ENCODE results near the gene MAX. TPM values are rescaled to one million over a fixed set of nuclear protein-coding genes. Genes with fewer than 3 reads are reported as not detected.

MAX gene
- total RNA-seq, 4 donors from 2014 or later, result 38.6 to 69.8 (median 55.3) TPM

DNA sequence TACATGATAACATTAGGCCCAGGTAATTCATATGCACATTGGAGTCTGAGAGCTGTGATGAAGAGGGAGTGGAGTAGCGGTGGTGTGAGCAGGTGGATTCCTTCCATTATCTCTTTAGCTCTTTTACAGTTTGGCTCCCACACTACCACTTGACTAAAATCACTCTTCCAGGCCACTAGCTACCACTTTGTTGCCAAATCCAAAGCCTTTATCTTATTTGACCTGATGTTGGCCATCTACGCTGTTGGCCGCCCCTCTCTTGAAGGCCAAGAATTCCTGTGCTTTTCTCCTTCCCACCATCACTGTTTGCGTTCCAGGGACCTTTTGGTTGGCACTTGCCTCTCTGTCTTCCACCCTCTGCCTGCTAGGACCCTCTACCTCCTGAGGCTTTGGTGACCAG is 4.0 kb upstream of the MAX start:
- DNase-seq (ENCODE audit: low spot score) (no peak), ATAC-seq (ENCODE audit: low FRiP score) (no peak)
- TF ChIP-seq CTCF (IDR thresholded peaks at IDR 0.05), result no peak

DNA sequence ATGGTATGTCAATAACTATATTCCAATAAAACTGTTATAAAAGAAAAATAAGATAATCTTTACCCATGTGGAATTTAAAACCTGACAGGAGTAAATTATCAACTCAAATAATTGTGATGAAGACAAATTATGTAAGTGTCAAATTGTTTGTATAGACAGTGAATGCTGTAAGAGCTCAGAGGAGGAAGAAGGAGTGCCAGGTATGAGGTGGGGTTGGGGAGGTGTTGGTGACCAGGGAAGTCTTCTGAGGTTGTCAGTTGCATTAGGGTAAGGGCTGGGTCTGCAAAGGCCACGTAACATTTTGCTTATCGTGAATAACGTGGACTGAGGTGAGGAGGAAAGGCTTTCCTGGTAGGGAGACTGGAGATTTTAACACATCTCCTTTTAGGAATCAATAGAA is 2.5 kb upstream of the MAX start:
- DNase-seq (ENCODE audit: low spot score), result no peak

DNA sequence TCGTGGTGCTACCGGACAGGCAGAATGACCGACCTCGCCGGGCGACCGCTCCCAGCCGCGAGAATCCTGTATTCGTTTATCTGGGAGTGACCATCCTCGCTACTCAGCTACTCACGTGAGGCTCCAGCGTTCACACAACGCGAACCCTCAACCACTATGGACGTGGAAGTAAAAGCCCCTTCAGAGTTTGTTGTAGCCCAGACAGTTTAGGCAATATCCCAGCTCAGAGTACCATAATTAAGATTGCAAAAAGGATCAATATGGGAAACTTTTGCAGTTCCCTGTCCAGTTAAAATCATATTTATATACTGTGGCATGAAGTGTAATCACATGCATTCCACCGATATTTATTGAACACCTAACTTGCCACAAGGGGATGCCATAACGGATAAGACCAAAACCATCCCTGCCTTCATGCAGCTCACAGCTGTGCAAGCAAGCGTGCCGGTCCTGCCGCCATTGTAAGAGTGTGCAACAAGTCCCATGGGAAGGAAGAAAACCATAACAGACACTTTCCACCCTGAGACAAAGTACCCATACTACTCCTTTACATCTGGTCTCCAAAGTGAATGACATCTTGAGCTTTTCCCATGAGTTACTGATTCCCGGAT is 938 bp upstream of the MAX start:
- peak; percentile 19 for ATAC-seq (ENCODE audit: low FRiP score)
- no peak for TF ChIP-seq CTCF (IDR thresholded peaks at IDR 0.05)
- DNase-seq (ENCODE audit: low spot score), result no peak

More for the DNA sequence above, 2.5 kb upstream of the MAX start:
- TF ChIP-seq CTCF (IDR thresholded peaks at IDR 0.05), result no peak
- ATAC-seq (ENCODE audit: low FRiP score), result no peak

DNA sequence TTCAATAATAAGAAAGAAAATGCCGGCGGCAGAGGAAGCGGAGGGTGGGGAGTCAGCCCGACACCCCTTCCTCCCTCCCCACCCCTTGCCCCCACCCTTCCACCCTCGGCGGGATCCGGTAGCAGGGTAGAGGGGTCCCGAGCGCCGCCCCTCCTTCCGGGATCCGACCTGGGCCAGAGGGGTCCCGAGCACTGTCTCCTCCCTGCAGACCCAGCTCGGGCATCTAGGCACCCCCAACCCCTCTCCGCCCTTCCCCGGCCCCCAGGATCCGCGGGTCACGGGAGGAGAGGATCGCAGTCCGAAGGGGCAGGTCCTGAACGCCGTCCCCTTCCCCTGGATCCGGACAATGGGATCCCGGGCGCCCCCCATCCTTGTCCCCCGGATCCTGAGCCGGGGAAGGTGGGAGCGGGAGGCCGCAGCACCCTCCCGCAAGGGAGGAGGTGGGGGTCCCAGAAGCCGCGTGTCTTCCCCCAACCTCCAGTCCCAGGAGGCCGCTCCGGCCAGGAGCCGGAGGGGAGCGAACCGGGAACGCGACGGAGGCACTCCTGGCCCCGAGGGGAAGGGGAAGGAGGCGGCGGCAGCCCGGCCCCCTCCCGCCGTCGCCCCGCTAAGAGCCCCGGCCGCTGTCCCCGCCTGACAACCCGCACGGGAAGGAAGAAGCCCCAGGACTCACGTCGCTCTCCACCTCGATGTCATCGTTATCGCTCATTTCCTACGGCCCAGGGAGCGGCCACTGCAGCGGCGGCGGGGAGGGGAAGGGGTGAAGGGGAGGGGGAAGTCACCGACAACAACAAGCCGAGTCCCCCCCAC is 481 bp downstream of the MAX start:
- DNase-seq (ENCODE audit: low spot score), result no peak
- ATAC-seq (ENCODE audit: low FRiP score), result peak; percentile 4
- TF ChIP-seq CTCF (IDR thresholded peaks at IDR 0.05), result no peak

- no peak for TF ChIP-seq CTCF (IDR thresholded peaks at IDR 0.05)
- DNase-seq (ENCODE audit: low spot score) (no peak), ATAC-seq (ENCODE audit: low FRiP score) (no peak)
These were observed 1.3 kb downstream of the MAX start for GRCh38 chr14:65100922-65101541.

- TF ChIP-seq CTCF (IDR thresholded peaks at IDR 0.05), result no peak
- ATAC-seq (ENCODE audit: low FRiP score), result no peak
- no peak for DNase-seq (ENCODE audit: low spot score)
These were observed 3.7 kb downstream of the MAX start for GRCh38 chr14:65098586-65098985.

All from omental fat pad (tissue), 4 donors.